Stimulated activated CD4-positive, alpha-beta T cell treated with anti-CD3 and anti-CD28 coated beads, Interleukin-12 subunit alpha, Interleukin-12 subunit beta, amount 100 ng/mL, for 24 hours (primary cell): ENCODE data around the gene HGS.

ENCODE experiments used
- DNase-seq, 2 experiments: peaks; one replicate each; pipeline ENCODE4 v3.0.0-alpha.2; 2020; ENCODE audit warnings: low read depth in 2 of 2

HGS gene

GRCh38 chr17:81741594-81742452 is 58.0 kb downstream of the HGS start:
- no peak for DNase-seq
